ENCODE results near the gene HASPIN. TPM values are rescaled to one million over a fixed set of nuclear protein-coding genes. Genes with fewer than 3 reads are reported as not detected.

HASPIN gene
- total and polyA plus RNA-seq, 9 of the 15 experiments (the other 6 are each of a cell fraction or from before 2014, with no cell fraction given) = 0.81 to 13.5 (median 9.9) TPM

- TF ChIP-seq ZNF318 (IDR thresholded peaks at IDR 0.05; ENCODE audit: borderline replicate concordance in 1 of 2, low read depth in 1 of 2) = no peak
These were observed 29.9 kb upstream of the HASPIN start (continued) for GRCh38 chr17:3693829-3694231.
